SK-N-MC (cell line): Measurements from ENCODE around the gene USP37.

Experiments
- EZH2 ChIP-seq: fragments of 200-600 bp; sonication (generic); IDR thresholded peaks from one replicate; pipeline ENCODE4 v1.6.1; 2017; ENCODE audit warnings: antibody characterized with exemption
- FOXP2 ChIP-seq: optimal IDR thresholded peaks from 2 replicates; pipeline ENCODE3; 2011; ENCODE audit warnings: mild to moderate bottlenecking, moderate library complexity; ENCODE audit not compliant: insufficient read depth; ENCODE audit errors: extremely low read length, control extremely low read depth
- POLR2AphosphoS5 ChIP-seq: IDR thresholded peaks from 2 replicates; pipeline ENCODE4 v1.6.1; 2012; ENCODE audit warnings: mild to moderate bottlenecking, low read depth, low read length, borderline replicate concordance

DNA sequence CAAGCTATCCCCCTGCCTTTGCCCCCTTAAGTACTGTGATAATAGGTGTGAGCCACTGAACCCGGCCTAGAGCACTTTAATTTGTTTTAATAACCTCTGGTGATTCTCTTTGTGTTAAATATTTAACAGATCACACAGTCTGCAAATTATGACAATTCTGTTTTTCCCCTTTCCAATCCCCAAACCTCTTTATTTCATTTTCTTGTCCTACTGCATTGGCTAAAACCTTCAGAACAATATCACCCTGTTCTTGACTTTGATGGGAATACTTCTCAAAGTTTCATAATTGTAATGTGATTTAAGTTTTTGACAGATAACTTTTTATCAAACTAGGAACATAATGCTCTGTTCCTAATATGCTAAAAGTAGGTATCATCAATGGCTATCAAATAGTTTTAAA is 44.5 kb downstream of the USP37 start:
- TF ChIP-seq EZH2 (no peak), POLR2AphosphoS5 (no peak), FOXP2 (no peak)
